ENCODE data around the gene UHRF1. TPM values are rescaled to one million over a fixed set of nuclear protein-coding genes. Genes with fewer than 3 reads are reported as not detected.

The UHRF1 gene
- total RNA-seq, 1 experiment from 2014 or later, result 109 TPM

- H3K9ac ChIP-seq (ENCODE audit: low read length), result peak overlapping the region; percentile 48
- H3K27me3 ChIP-seq (ENCODE audit: insufficient read depth, low read length), result no peaks in the 10 kb centered on the region
- ChIA-PET CTCF (interaction anchor here (0.8 to 2.2 kb wide), 12 partner anchors 12 to 193 kb away, joined by 3 to 23 read pairs (median 8); partner anchors contain the start of gene KDM4B), RAD21 (ENCODE audit: low non-redundant PET in 1 of 2, low total read pairs in 2 of 2, uncharacterized antibody in 2 of 2, unreplicated experiment in 2 of 2) (interaction anchor here (0.6 to 1.3 kb wide), 3 partner anchors 20 to 29 kb away, joined by 3 to 5 read pairs (median 4); no protein-coding TSS in a partner anchor), POLR2A (no interaction called here)
- H2AFZ ChIP-seq (ENCODE audit: low read depth, low read length, poor library complexity, severe bottlenecking), result no peak overlapping the region
- no peak for TF ChIP-seq ZBTB33 (IDR thresholded peaks at IDR 0.05; ENCODE audit: extremely low read depth, insufficient replicate concordance, low read length)
- peak; percentile 38; the same call in 1 of the 2 replicates for TF ChIP-seq JUND (IDR thresholded peaks at IDR 0.05)
- TF ChIP-seq, protein P1, sequence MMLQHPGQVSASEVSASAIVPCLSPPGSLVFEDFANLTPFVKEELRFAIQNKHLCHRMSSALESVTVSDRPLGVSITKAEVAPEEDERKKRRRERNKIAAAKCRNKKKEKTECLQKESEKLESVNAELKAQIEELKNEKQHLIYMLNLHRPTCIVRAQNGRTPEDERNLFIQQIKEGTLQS (IDR thresholded peaks at IDR 0.05), result no peak
- TF ChIP-seq CEBPB (IDR thresholded peaks at IDR 0.05; ENCODE audit: low read depth), result no peak
- no peak for TF ChIP-seq CBX3 (IDR thresholded peaks at IDR 0.05; ENCODE audit: low read depth)
- peak; percentile 36; the same call in 1 of the 2 replicates for TF ChIP-seq FOSL1 (IDR thresholded peaks at IDR 0.05; ENCODE audit: low read depth)
- TF ChIP-seq ZNF274 (IDR thresholded peaks at IDR 0.05; ENCODE audit: low read depth, low read length), result no peak
- no peak for TF ChIP-seq SIN3A (IDR thresholded peaks at IDR 0.05; ENCODE audit: low read depth)
- no peak for TF ChIP-seq ELF1 (IDR thresholded peaks at IDR 0.05; ENCODE audit: borderline replicate concordance, low read depth)
- TF ChIP-seq EGR1 (IDR thresholded peaks at IDR 0.05; ENCODE audit: low read depth), result no peak
- TF ChIP-seq SP1 (IDR thresholded peaks at IDR 0.05; ENCODE audit: low read depth), result 0 out of 2 replicates have a peak, but pooled peaks have one; percentile 26
- TF ChIP-seq POLR2AphosphoS5 (IDR thresholded peaks at IDR 0.05; ENCODE audit: low read depth, low read length), result no peak
- TF ChIP-seq, protein P2, sequence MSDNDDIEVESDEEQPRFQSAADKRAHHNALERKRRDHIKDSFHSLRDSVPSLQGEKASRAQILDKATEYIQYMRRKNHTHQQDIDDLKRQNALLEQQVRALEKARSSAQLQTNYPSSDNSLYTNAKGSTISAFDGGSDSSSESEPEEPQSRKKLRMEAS (IDR thresholded peaks at IDR 0.05), result no peak
- TF ChIP-seq YY1 (IDR thresholded peaks at IDR 0.05; ENCODE audit: extremely low read depth, insufficient replicate concordance, low read depth, low read length), result no peak
- TF ChIP-seq TCF7L2 (IDR thresholded peaks at IDR 0.05; ENCODE audit: borderline replicate concordance, extremely low read depth, insufficient read depth, insufficient read length), result no peak
- no peak for TF ChIP-seq EZH2 (IDR thresholded peaks at IDR 0.05)
- no peaks in the 10 kb centered on the region for H3K36me3 ChIP-seq (ENCODE audit: control insufficient read depth in 1 of 2, insufficient read depth in 2 of 2, low read length in 2 of 2)
- intact Hi-C loops (cut with micrococcal nuclease), result no loop called here
- H3K9me3 ChIP-seq (ENCODE audit: control insufficient read depth in 1 of 2, insufficient read depth in 1 of 2, low read depth in 1 of 2, low read length in 2 of 2), result no peaks in the 10 kb centered on the region
- DNase-seq (ENCODE audit: low read depth, low spot score) (peak; percentile 16), ATAC-seq (peak; percentile 70)
- peaks cover 38% of the 10 kb centered on the region for H3K79me2 ChIP-seq (ENCODE audit: insufficient read depth, low read length)
- H3K9me2 ChIP-seq (ENCODE audit: insufficient read depth), result no peaks in the 10 kb centered on the region
- peak overlapping the region in 1 of 2 experiments; percentile 1; a peak in 1 of 4 replicates for H3K4me3 ChIP-seq (replicated peaks in 1 of 2; ENCODE audit: low read depth in 1 of 2, low read length in 2 of 2)
- H3K4me1 ChIP-seq (ENCODE audit: control insufficient read depth in 1 of 2, insufficient read depth in 2 of 2, low read length in 2 of 2), result peaks cover 12 to 20% of the 10 kb centered on the region in 2 experiments
- H3K27ac ChIP-seq (ENCODE audit: low read depth, low read length), result peak overlapping the region; percentile 64
- BruUV-seq (replicated peaks), result no TSS peak
- no peaks in the 10 kb centered on the region; the same call in 1 of the 2 replicates for H4K20me1 ChIP-seq (ENCODE audit: insufficient read depth)
- peak overlapping the region; percentile 76 for H3K4me2 ChIP-seq (ENCODE audit: low read length)
Observed at GRCh38 chr19:5002143-5002542, 92.8 kb downstream of the UHRF1 start.
